Nephron progenitor cell (in vitro differentiated cells): ENCODE data around the gene ZBED1.
A peak's percentile ranks its signal among the peaks of the same experiment; 100 is the strongest.
"Not testable (repeated sequence)": the region's sequence is repeated elsewhere in the genome, so short reads cannot be mapped to it uniquely, and the experiment has no call there.

Experiments
- DNase-seq: peaks from one replicate; pipeline ENCODE4 v3.0.0; 2021
- H3K27ac Mint-ChIP-seq: 2 replicates; pipeline ENCODE4 v1.8.0; 2021; ENCODE audit warnings: mild to moderate bottlenecking, moderate library complexity, mixed read lengths
- H3K27me3 Mint-ChIP-seq: 2 replicates; pipeline ENCODE4 v1.8.0; 2021; ENCODE audit warnings: mild to moderate bottlenecking, low read depth, mixed read lengths; ENCODE audit not compliant: poor library complexity
- H3K36me3 Mint-ChIP-seq: 2 replicates; pipeline ENCODE4 v1.8.0; 2021; ENCODE audit warnings: low read depth, mixed read lengths
- H3K4me1 Mint-ChIP-seq: 2 replicates; pipeline ENCODE4 v1.8.0; 2021; ENCODE audit warnings: mixed read lengths
- H3K4me3 Mint-ChIP-seq: 2 replicates; pipeline ENCODE4 v1.8.0; 2021; ENCODE audit warnings: mild to moderate bottlenecking, moderate library complexity, mixed read lengths
- H3K9me3 Mint-ChIP-seq: 2 replicates; pipeline ENCODE4 v1.8.0; 2021; ENCODE audit warnings: mild to moderate bottlenecking, moderate library complexity, mixed read lengths
- TF ChIP-seq, protein P1 (sequence below): fragments of 200-600 bp; sonication (generic); IDR thresholded peaks from 2 replicates; pipeline ENCODE4 v1.5.0; 2021; ENCODE audit warnings: antibody characterized with exemption

The ZBED1 gene

DNA sequence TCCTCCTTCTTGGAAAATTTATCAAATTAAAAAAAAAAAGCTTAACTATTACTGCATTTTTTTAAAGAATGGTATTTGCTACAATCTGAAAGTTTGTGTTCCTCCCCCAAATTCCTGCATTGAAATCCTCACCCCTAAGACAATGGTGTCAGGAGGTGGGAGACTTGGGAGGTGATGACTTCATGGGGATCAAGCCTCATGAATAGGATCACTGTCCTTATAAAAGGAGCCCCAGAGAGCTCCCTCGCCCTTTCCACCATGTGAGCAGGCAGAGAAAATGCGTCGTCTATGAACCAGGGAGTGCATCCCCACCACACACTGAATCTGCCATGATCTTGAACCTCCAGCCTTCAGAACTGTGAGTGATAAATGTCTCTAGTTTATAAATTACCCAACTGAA lies 38.0 kb downstream of the ZBED1 start:
- no peaks in the 10 kb centered on the region for H3K27me3 Mint-ChIP-seq
- TF ChIP-seq, protein P1, sequence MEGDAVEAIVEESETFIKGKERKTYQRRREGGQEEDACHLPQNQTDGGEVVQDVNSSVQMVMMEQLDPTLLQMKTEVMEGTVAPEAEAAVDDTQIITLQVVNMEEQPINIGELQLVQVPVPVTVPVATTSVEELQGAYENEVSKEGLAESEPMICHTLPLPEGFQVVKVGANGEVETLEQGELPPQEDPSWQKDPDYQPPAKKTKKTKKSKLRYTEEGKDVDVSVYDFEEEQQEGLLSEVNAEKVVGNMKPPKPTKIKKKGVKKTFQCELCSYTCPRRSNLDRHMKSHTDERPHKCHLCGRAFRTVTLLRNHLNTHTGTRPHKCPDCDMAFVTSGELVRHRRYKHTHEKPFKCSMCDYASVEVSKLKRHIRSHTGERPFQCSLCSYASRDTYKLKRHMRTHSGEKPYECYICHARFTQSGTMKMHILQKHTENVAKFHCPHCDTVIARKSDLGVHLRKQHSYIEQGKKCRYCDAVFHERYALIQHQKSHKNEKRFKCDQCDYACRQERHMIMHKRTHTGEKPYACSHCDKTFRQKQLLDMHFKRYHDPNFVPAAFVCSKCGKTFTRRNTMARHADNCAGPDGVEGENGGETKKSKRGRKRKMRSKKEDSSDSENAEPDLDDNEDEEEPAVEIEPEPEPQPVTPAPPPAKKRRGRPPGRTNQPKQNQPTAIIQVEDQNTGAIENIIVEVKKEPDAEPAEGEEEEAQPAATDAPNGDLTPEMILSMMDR, result no peak
- peaks cover 4% of the 10 kb centered on the region for H3K9me3 Mint-ChIP-seq
- DNase-seq, result no peak
- peaks cover 17% of the 10 kb centered on the region for H3K36me3 Mint-ChIP-seq
- no peak overlapping the region for H3K4me3 Mint-ChIP-seq
- no peak overlapping the region for H3K27ac Mint-ChIP-seq
- peaks cover 27% of the 10 kb centered on the region for H3K4me1 Mint-ChIP-seq

DNA sequence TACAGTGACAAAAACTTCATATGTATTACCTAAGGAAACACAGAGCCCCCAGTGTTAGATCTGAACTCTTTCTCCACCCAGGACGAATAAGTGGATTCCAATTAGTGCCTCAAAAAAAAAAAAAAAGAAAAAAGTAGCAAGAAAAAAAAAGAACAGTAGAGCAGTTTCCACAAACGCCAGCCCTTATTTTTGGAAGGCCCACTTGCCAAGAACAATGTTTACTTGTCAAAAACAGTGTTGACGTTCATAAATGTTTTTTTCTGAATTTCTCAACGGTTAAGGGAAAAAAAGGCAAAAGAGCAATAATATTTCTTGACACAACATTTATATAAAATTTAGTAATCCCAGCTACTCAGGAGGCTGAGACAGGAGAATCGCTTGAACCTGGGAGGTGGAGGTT lies 38.7 kb downstream of the ZBED1 start:
- Mint-ChIP-seq H3K27me3 (no peaks in the 10 kb centered on the region), H3K4me3 (no peak overlapping the region), H3K4me1 (peaks cover 23% of the 10 kb centered on the region), H3K27ac (peak overlapping the region; percentile 36), H3K36me3 (peaks cover 20% of the 10 kb centered on the region), H3K9me3 (peaks cover 4% of the 10 kb centered on the region)
- DNase-seq, result no peak
- TF ChIP-seq, protein P1, result no peak

DNA sequence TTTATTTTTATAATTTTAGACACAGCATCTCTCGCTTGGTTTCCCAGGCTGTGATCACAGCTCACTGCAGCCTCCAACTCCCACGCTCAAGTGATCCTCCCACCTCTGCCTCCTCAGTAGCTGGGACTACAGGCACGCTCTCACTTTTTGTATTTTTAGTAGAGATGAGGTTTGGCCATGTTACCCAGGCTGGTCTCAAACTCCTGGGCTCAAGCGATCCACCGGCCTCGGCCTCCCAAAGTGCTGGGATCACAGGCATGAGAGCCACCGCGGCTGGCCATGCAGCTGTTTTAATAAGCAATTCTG lies 39.1 kb downstream of the ZBED1 start:
- Mint-ChIP-seq H3K27ac (peak overlapping the region; percentile 36), H3K4me3 (no peak overlapping the region)

DNA sequence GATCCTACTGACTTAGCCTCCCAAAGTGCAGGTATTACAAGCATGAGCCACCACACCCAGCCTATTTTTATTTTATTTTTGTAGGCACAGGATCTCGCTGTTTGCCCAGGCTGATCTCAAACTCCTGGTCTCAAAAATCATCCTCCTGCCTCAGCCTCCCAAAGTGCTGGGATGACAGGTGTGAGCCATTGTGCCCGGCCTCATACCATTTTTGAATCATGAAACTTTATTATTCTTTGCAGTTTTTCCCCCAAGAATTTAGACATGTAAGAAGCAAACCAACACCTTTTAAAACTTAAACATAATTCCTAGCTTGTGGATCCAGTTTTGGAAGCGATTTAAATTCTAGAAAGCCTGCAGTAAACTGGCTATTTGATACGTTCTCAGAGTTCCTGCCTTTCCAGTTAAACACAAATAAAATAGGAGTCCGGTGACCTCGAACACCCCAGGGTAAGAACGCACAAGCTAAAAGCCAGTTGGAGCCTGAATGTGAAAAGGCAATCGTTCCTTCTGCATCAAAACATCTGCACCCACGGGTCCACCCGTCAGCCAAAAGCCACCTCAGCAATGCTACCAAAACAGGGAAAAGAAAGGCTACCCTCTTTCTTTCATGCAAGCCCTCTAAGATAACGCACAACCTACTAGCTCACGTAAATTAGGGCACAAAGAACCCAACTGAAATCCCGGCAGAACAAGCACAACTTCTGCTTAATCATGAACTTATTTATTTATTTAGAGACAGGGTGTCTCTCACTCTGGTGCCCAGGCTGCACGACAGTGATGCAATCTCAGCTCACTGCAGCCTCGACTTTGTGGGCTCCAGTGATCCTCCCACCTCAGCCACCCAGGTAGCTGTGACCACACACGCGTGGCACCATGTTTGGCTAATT lies 39.7 kb downstream of the ZBED1 start:
- peaks cover 23% of the 10 kb centered on the region for H3K4me1 Mint-ChIP-seq
- not testable (repeated sequence) for H3K4me3 Mint-ChIP-seq, DNase-seq, H3K9me3 Mint-ChIP-seq, H3K27me3 Mint-ChIP-seq, H3K27ac Mint-ChIP-seq
- H3K36me3 Mint-ChIP-seq, result peaks cover 21% of the 10 kb centered on the region

More for the DNA sequence above, 39.1 kb downstream of the ZBED1 start:
- TF ChIP-seq, protein P1, result no peak
- H3K36me3 Mint-ChIP-seq, result peaks cover 21% of the 10 kb centered on the region
- H3K9me3 Mint-ChIP-seq, result peaks cover 4% of the 10 kb centered on the region
- peaks cover 23% of the 10 kb centered on the region for H3K4me1 Mint-ChIP-seq
- no peak for DNase-seq
- no peaks in the 10 kb centered on the region for H3K27me3 Mint-ChIP-seq

DNA sequence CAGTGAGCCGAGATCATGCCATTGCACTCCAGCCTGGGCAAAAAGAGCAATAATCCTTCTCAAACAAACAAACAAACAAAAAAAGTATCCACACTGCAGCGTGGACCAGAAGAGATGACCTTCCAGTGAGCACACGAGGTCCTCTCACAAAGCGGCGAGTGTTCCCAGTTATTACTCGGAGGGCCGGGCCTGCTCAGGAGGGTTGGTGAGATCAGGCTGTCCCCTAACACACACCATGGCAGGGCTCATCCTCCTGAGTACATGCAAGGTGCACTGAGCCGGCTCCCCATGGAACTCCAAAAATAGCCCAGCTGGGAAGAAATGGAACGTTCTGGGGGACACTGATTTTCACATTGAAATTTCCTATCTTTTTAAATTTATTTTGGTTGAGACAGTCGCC lies 40.7 kb downstream of the ZBED1 start:
- not testable (repeated sequence) for H3K4me3 Mint-ChIP-seq, DNase-seq, H3K9me3 Mint-ChIP-seq, H3K27me3 Mint-ChIP-seq
- Mint-ChIP-seq H3K4me1 (peaks cover 23% of the 10 kb centered on the region), H3K36me3 (peaks cover 21% of the 10 kb centered on the region), H3K27ac (peak overlapping the region; percentile 80)

DNA sequence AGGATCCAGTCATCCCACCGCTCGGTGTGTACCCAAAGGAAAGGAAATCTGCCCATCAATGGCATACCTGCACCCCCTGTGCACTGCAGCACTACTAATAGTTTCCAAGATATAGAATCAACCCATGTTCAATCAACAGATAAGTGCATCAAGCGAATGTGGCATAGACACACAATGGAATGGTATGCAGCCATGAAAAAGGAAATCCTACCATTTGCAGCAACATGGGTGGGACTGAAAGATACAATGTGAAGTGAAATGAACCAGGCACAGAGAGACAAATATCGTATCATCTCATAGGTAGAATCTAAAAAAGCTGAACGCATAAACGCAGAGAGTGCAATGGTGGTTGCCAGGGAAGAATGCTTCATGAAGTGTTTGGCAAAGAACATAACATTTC lies 42.5 kb downstream of the ZBED1 start:
- H3K4me3 Mint-ChIP-seq, result no peak overlapping the region
- H3K36me3 Mint-ChIP-seq, result peaks cover 17% of the 10 kb centered on the region
- peaks cover 18% of the 10 kb centered on the region for H3K4me1 Mint-ChIP-seq
- DNase-seq, result no peak
- TF ChIP-seq, protein P1, result no peak
- H3K27ac Mint-ChIP-seq, result no peak overlapping the region
- no peaks in the 10 kb centered on the region for H3K27me3 Mint-ChIP-seq
- peaks cover 9% of the 10 kb centered on the region for H3K9me3 Mint-ChIP-seq
